ENCODE results near the gene AK9. TPM values are rescaled to one million over a fixed set of nuclear protein-coding genes. Genes with fewer than 3 reads are reported as not detected.
"Not testable (repeated sequence)": the region's sequence is repeated elsewhere in the genome, so short reads cannot be mapped to it uniquely, and the experiment has no call there.

AK9 gene
- total and polyA plus RNA-seq, 4 donors, result 2.7 to 12.5 (median 10.8) TPM

GRCh38 chr6:109595998-109596397 lies 95.0 kb downstream of the AK9 start:
- WGBS, 2 donors, result 29 to 36% methylated on average over 2 of the region's 2 CpGs
- Histone ChIP-seq H3K4me3 (ENCODE audit: low read length in 2 of 2) (no peak overlapping the region), H3K9me3 (ENCODE audit: control insufficient read depth, low read length) (peaks cover 2% of the 10 kb centered on the region), H3K36me3 (ENCODE audit: control insufficient read depth in 1 of 2, insufficient read depth in 2 of 2, low read length in 1 of 2) (no peaks in the 10 kb centered on the region), H3K27me3 (ENCODE audit: control insufficient read depth in 1 of 2, insufficient read depth in 2 of 2, low read length in 1 of 2) (no peaks in the 10 kb centered on the region), H3K27ac (ENCODE audit: low read depth in 1 of 2, low read length in 2 of 2) (no peak overlapping the region), H3K4me1 (ENCODE audit: control insufficient read depth in 1 of 2, insufficient read depth in 2 of 2, low read length in 2 of 2) (no peaks in the 10 kb centered on the region)
- no peak for ATAC-seq (ENCODE audit: low FRiP score)
- intact Hi-C loops (cut with DNase I), result no loop called here
- DNase-seq, result no peak

DNA sequence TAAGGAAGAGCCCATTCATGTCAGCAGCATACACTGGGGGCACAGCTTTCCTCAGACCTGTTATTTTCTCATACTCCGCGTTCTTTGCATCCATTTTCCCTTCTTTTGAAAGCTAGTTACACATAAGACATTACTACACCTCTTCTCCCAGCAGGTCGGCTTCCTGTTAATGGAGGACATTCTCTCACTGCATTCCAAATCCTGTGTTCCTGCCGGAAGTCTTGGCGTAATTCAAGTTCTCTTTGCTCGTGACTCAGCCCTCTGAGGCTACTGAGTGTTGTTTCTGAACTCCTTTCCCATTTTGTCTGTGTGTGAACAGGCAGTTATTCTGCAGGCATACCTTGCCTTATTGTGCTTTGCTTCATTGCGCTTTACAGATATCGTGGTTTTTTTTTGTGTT lies 110.5 kb downstream of the AK9 start:
- 64 to 65% methylated on average over 8 of the region's 8 CpGs for WGBS, 2 donors
- H3K36me3 ChIP-seq (ENCODE audit: control insufficient read depth in 1 of 2, insufficient read depth in 2 of 2, low read length in 1 of 2), result no peaks in the 10 kb centered on the region
- intact Hi-C loops (cut with DNase I), result no loop called here
- H3K4me3 ChIP-seq (ENCODE audit: low read length in 2 of 2), result no peak overlapping the region
- H3K9me3 ChIP-seq (ENCODE audit: control insufficient read depth, low read length), result no peaks in the 10 kb centered on the region
- H3K27ac ChIP-seq (ENCODE audit: low read depth in 1 of 2, low read length in 2 of 2), result no peak overlapping the region
- no peaks in the 10 kb centered on the region for H3K4me1 ChIP-seq (ENCODE audit: control insufficient read depth in 1 of 2, insufficient read depth in 2 of 2, low read length in 2 of 2)
- H3K27me3 ChIP-seq (ENCODE audit: control insufficient read depth in 1 of 2, insufficient read depth in 2 of 2, low read length in 1 of 2), result no peaks in the 10 kb centered on the region
- no peak for DNase-seq
- ATAC-seq (ENCODE audit: low FRiP score), result no peak

- no peak overlapping the region for H3K4me3 ChIP-seq (ENCODE audit: low read length in 2 of 2)
- no peaks in the 10 kb centered on the region for H3K27me3 ChIP-seq (ENCODE audit: control insufficient read depth in 1 of 2, insufficient read depth in 2 of 2, low read length in 1 of 2)
- no peaks in the 10 kb centered on the region for H3K4me1 ChIP-seq (ENCODE audit: control insufficient read depth in 1 of 2, insufficient read depth in 2 of 2, low read length in 2 of 2)
- DNase-seq (no peak), ATAC-seq (ENCODE audit: low FRiP score) (no peak)
- H3K27ac ChIP-seq (ENCODE audit: low read depth in 1 of 2, low read length in 2 of 2), result no peak overlapping the region
- 85 to 88% methylated on average over 2 of the region's 2 CpGs for WGBS, 2 donors
- no peaks in the 10 kb centered on the region for H3K36me3 ChIP-seq (ENCODE audit: control insufficient read depth in 1 of 2, insufficient read depth in 2 of 2, low read length in 1 of 2)
- no peaks in the 10 kb centered on the region for H3K9me3 ChIP-seq (ENCODE audit: control insufficient read depth, low read length)
- intact Hi-C loops (cut with DNase I), result no loop called here
These were observed 111.6 kb downstream of the AK9 start for GRCh38 chr6:109579361-109579760.

DNA sequence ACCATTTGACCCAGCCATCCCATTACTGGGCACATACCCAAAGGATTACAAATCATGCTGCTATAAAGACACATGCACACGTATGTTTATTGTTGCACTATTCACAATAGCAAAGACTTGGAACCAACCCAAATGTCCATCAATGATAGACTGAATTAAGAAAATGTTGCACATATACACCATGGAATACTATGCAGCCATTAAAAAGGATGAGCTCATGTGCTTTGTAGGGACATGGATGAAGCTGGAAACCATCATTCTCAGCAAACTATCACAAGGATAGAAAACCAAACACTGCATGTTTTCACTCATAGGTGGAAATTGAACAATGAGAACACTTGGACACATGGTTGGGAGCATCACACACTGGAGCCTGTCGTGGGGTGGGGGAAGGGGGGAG lies 121.1 kb downstream of the AK9 start:
- H3K36me3 ChIP-seq (ENCODE audit: control insufficient read depth in 1 of 2, insufficient read depth in 2 of 2, low read length in 1 of 2); H3K27ac ChIP-seq (ENCODE audit: low read depth in 1 of 2, low read length in 2 of 2); H3K4me1 ChIP-seq (ENCODE audit: control insufficient read depth in 1 of 2, insufficient read depth in 2 of 2, low read length in 2 of 2); H3K9me3 ChIP-seq (ENCODE audit: control insufficient read depth, low read length); ATAC-seq (ENCODE audit: low FRiP score); intact Hi-C loops (cut with DNase I); DNase-seq; H3K27me3 ChIP-seq (ENCODE audit: control insufficient read depth in 1 of 2, insufficient read depth in 2 of 2, low read length in 1 of 2); H3K4me3 ChIP-seq (ENCODE audit: low read length in 2 of 2): not testable (repeated sequence)
- WGBS, 2 donors, result 84 to 89% methylated on average over 2 of the region's 2 CpGs

GRCh38 chr6:109561844-109562243 lies 129.2 kb downstream of the AK9 start:
- peaks cover 2% of the 10 kb centered on the region for H3K9me3 ChIP-seq (ENCODE audit: control insufficient read depth, low read length)
- no peaks in the 10 kb centered on the region for H3K36me3 ChIP-seq (ENCODE audit: control insufficient read depth in 1 of 2, insufficient read depth in 2 of 2, low read length in 1 of 2)
- no peaks in the 10 kb centered on the region for H3K4me1 ChIP-seq (ENCODE audit: control insufficient read depth in 1 of 2, insufficient read depth in 2 of 2, low read length in 2 of 2)
- no peak overlapping the region for H3K27ac ChIP-seq (ENCODE audit: low read depth in 1 of 2, low read length in 2 of 2)
- WGBS, 2 donors, result 69 to 84% methylated on average over 1 of the region's 1 CpG
- H3K27me3 ChIP-seq (ENCODE audit: control insufficient read depth in 1 of 2, insufficient read depth in 2 of 2, low read length in 1 of 2), result no peaks in the 10 kb centered on the region
- ATAC-seq (ENCODE audit: low FRiP score) (no peak), DNase-seq (no peak)
- H3K4me3 ChIP-seq (ENCODE audit: low read length in 2 of 2), result no peak overlapping the region
- intact Hi-C loops (cut with DNase I), result no loop called here

DNA sequence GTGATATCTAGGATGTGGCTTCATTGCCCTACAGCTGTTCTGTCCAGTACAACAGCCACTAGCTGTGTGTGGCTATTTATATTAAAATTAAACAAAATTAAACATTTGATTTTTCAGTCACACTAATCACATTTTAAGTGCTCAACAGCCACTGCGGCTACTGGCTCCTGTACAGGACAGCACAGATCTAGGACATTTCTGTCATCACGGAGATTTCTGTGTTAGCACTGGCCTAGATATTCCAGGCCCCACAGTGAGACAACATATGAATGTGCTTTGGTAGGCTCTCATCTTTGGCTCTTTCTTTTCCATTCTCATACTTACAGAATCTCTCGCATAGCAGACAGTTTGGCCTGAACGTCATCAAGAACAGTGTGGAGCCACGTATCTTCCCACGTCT lies 159.6 kb downstream of the AK9 start:
- Histone ChIP-seq H3K4me1 (ENCODE audit: control insufficient read depth in 1 of 2, insufficient read depth in 2 of 2, low read length in 2 of 2) (no peaks in the 10 kb centered on the region), H3K9me3 (ENCODE audit: control insufficient read depth, low read length) (no peaks in the 10 kb centered on the region), H3K27me3 (ENCODE audit: control insufficient read depth in 1 of 2, insufficient read depth in 2 of 2, low read length in 1 of 2) (no peaks in the 10 kb centered on the region), H3K27ac (ENCODE audit: low read depth in 1 of 2, low read length in 2 of 2) (no peak overlapping the region), H3K36me3 (ENCODE audit: control insufficient read depth in 1 of 2, insufficient read depth in 2 of 2, low read length in 1 of 2) (no peaks in the 10 kb centered on the region), H3K4me3 (ENCODE audit: low read length in 2 of 2) (no peak overlapping the region)
- ATAC-seq (ENCODE audit: low FRiP score), result no peak
- intact Hi-C loops (cut with DNase I), result no loop called here
- WGBS, 2 donors, result 78 to 83% methylated on average over 6 of the region's 6 CpGs
- no peak for DNase-seq

- Histone ChIP-seq H3K4me3 (ENCODE audit: low read length in 2 of 2) (no peak overlapping the region), H3K36me3 (ENCODE audit: control insufficient read depth in 1 of 2, insufficient read depth in 2 of 2, low read length in 1 of 2) (no peaks in the 10 kb centered on the region), H3K4me1 (ENCODE audit: control insufficient read depth in 1 of 2, insufficient read depth in 2 of 2, low read length in 2 of 2) (no peaks in the 10 kb centered on the region), H3K27ac (ENCODE audit: low read depth in 1 of 2, low read length in 2 of 2) (no peak overlapping the region), H3K9me3 (ENCODE audit: control insufficient read depth, low read length) (peaks cover 1% of the 10 kb centered on the region), H3K27me3 (ENCODE audit: control insufficient read depth in 1 of 2, insufficient read depth in 2 of 2, low read length in 1 of 2) (no peaks in the 10 kb centered on the region)
- intact Hi-C loops (cut with DNase I), result loop anchor here (5.0 to 10.0 kb wide), 3 partner anchors 167 to 524 kb away; partner anchors contain the start of genes AK9 (in 1 of the 2) and FIG4 (in 1 of the 2)
- DNase-seq, result no peak
- no peak for ATAC-seq (ENCODE audit: low FRiP score)
- 83 to 87% methylated on average over 3 of the region's 3 CpGs for WGBS, 2 donors
These were observed 163.0 kb downstream of the AK9 start for GRCh38 chr6:109527989-109528388.

- intact Hi-C loops (cut with DNase I), result loop anchor here (5.0 to 10.0 kb wide), 3 partner anchors 168 to 525 kb away; partner anchors contain the start of genes AK9 (in 1 of the 2) and FIG4 (in 1 of the 2)
- Histone ChIP-seq H3K27ac (ENCODE audit: low read depth in 1 of 2, low read length in 2 of 2) (no peak overlapping the region), H3K4me3 (ENCODE audit: low read length in 2 of 2) (no peak overlapping the region), H3K4me1 (ENCODE audit: control insufficient read depth in 1 of 2, insufficient read depth in 2 of 2, low read length in 2 of 2) (no peaks in the 10 kb centered on the region), H3K36me3 (ENCODE audit: control insufficient read depth in 1 of 2, insufficient read depth in 2 of 2, low read length in 1 of 2) (no peaks in the 10 kb centered on the region), H3K9me3 (ENCODE audit: control insufficient read depth, low read length) (peaks cover 1% of the 10 kb centered on the region), H3K27me3 (ENCODE audit: control insufficient read depth in 1 of 2, insufficient read depth in 2 of 2, low read length in 1 of 2) (no peaks in the 10 kb centered on the region)
- DNase-seq (peak in 1 of 2 donors; percentile 53), ATAC-seq (ENCODE audit: low FRiP score) (peak; percentile 74)
- WGBS, 2 donors, result 56 to 57% methylated on average over 7 of the region's 7 CpGs
These were observed 163.9 kb downstream of the AK9 start for GRCh38 chr6:109526905-109527628.

DNA sequence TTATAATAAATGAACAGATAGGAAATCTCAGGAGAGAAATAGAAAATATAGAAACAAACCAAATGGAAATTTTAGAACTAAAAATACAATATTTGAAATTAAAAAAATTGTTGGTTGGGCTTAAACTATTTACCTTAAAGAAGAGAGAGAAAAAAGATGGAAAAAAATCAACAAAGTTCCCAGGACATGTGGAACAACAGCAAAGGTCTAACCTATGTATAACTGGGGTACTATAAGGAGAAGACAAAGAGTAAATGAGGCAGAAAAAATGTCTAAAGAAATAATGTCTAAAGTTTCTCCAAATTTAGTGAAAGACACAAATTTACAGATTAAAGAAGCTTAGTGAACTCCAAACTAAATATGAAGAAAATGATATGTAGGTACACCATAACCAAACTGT lies 166.9 kb downstream of the AK9 start:
- intact Hi-C loops (cut with DNase I), result loop anchor here in 1 of 2 donors (10.0 kb wide), 1 partner anchor 171 kb away; the partner anchor contains the start of genes AK9 and FIG4
- Histone ChIP-seq H3K4me1 (ENCODE audit: control insufficient read depth in 1 of 2, insufficient read depth in 2 of 2, low read length in 2 of 2) (no peaks in the 10 kb centered on the region), H3K4me3 (ENCODE audit: low read length in 2 of 2) (no peak overlapping the region), H3K36me3 (ENCODE audit: control insufficient read depth in 1 of 2, insufficient read depth in 2 of 2, low read length in 1 of 2) (no peaks in the 10 kb centered on the region), H3K9me3 (ENCODE audit: control insufficient read depth, low read length) (peaks cover 1% of the 10 kb centered on the region), H3K27ac (ENCODE audit: low read depth in 1 of 2, low read length in 2 of 2) (no peak overlapping the region), H3K27me3 (ENCODE audit: control insufficient read depth in 1 of 2, insufficient read depth in 2 of 2, low read length in 1 of 2) (no peaks in the 10 kb centered on the region)
- ATAC-seq (ENCODE audit: low FRiP score) (no peak), DNase-seq (no peak)

Data from aorta (tissue), 5 donors.